Measurements from ENCODE around the gene NHLH2.

The NHLH2 gene

DNA sequence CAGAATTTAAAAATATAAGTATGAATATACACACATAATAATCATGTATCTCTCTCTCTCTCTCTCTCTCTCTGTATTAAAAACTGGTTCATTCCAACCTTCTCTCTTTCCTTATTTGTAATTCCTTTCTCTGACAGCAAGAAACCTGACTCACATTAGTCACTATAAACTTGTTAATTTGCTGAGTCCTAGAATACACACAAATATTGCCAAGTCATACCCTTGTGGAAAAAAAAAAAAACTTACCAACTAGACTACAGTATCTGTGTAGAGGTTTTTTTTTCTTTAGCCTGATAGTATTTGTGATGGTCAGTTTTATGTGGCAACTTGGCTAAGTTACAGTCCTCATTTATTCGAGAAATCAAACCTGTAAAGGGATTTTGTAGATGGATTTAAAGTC lies 26.3 kb upstream of the NHLH2 start:
- Histone ChIP-seq H3K79me2 (ENCODE audit: insufficient read depth, low read length) (no peaks in the 10 kb centered on the region), H3K9ac (ENCODE audit: low read depth, low read length) (no peak overlapping the region), H3K9me3 (ENCODE audit: insufficient read depth, low read length, severe bottlenecking) (no peaks in the 10 kb centered on the region), H3K27me3 (ENCODE audit: insufficient read depth, low read length, poor library complexity) (peaks cover 15% of the 10 kb centered on the region), H3K36me3 (ENCODE audit: insufficient read depth, low read length) (no peaks in the 10 kb centered on the region), H3K4me3 (ENCODE audit: low read depth in 1 of 2, low read length in 2 of 2) (no peak overlapping the region), H3K4me2 (ENCODE audit: insufficient read depth, low read length) (no peak overlapping the region), H2AFZ (ENCODE audit: low read depth, low read length) (no peak overlapping the region), H4K20me1 (ENCODE audit: insufficient read depth, low read length) (no peaks in the 10 kb centered on the region), H3K27ac (ENCODE audit: low read length) (no peak overlapping the region), H3K4me1 (ENCODE audit: insufficient read depth, low read length) (no peaks in the 10 kb centered on the region)
- ATAC-seq (ENCODE audit: insufficient read depth, low read depth) (no peak), DNase-seq (no peak)
- TF ChIP-seq EZH2 (IDR thresholded peaks at IDR 0.05; ENCODE audit: borderline replicate concordance, low read depth, low read length, severe bottlenecking): no peak
- TF ChIP-seq, protein P1, sequence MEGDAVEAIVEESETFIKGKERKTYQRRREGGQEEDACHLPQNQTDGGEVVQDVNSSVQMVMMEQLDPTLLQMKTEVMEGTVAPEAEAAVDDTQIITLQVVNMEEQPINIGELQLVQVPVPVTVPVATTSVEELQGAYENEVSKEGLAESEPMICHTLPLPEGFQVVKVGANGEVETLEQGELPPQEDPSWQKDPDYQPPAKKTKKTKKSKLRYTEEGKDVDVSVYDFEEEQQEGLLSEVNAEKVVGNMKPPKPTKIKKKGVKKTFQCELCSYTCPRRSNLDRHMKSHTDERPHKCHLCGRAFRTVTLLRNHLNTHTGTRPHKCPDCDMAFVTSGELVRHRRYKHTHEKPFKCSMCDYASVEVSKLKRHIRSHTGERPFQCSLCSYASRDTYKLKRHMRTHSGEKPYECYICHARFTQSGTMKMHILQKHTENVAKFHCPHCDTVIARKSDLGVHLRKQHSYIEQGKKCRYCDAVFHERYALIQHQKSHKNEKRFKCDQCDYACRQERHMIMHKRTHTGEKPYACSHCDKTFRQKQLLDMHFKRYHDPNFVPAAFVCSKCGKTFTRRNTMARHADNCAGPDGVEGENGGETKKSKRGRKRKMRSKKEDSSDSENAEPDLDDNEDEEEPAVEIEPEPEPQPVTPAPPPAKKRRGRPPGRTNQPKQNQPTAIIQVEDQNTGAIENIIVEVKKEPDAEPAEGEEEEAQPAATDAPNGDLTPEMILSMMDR (IDR thresholded peaks at IDR 0.05; ENCODE audit: borderline replicate concordance, extremely low read depth, low read length, poor library complexity, severe bottlenecking): no peak

DNA sequence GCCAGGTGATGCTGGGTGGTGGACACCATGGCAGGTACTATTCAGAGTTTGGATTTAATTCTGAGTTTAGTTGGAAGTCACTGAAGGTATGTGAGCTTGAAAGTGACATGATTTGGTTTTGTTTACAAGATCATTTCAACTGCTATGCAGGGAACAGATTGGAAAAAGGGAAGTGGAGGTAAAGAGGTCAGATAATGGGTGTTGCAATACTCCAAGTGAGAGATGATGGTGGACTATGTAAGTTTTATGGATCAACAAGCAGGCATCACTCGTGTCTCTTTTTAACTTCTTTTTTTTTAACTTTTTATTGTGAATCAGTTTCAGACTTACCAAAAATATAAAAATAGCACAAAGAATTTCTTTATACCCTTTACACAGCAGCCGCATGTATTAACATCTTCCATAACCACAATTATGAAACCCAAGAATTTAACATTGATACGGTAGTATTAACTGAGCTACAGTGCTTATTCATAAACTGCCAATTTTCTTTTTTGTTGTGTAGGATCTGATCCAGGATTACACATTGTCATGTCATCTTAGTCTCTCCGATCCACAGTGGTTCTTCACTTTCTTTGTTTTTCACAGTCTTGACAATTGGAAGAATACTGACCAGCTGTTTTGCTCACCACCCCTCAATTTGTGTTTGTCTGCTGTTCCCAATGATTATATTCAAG lies 24.9 kb upstream of the NHLH2 start:
- Histone ChIP-seq H3K4me2 (ENCODE audit: insufficient read depth, low read length) (no peak overlapping the region), H2AFZ (ENCODE audit: low read depth, low read length) (no peak overlapping the region), H3K4me1 (ENCODE audit: insufficient read depth, low read length) (no peaks in the 10 kb centered on the region), H3K9me3 (ENCODE audit: insufficient read depth, low read length, severe bottlenecking) (no peaks in the 10 kb centered on the region), H3K36me3 (ENCODE audit: insufficient read depth, low read length) (no peaks in the 10 kb centered on the region), H3K79me2 (ENCODE audit: insufficient read depth, low read length) (no peaks in the 10 kb centered on the region), H3K27me3 (ENCODE audit: insufficient read depth, low read length, poor library complexity) (peaks cover 21% of the 10 kb centered on the region), H3K27ac (ENCODE audit: low read length) (no peak overlapping the region), H3K9ac (ENCODE audit: low read depth, low read length) (no peak overlapping the region), H4K20me1 (ENCODE audit: insufficient read depth, low read length) (no peaks in the 10 kb centered on the region), H3K4me3 (ENCODE audit: low read depth in 1 of 2, low read length in 2 of 2) (no peak overlapping the region)
- TF ChIP-seq, protein P1 (IDR thresholded peaks at IDR 0.05; ENCODE audit: borderline replicate concordance, extremely low read depth, low read length, poor library complexity, severe bottlenecking): no peak
- no peak for TF ChIP-seq EZH2 (IDR thresholded peaks at IDR 0.05; ENCODE audit: borderline replicate concordance, low read depth, low read length, severe bottlenecking)
- ATAC-seq (ENCODE audit: insufficient read depth, low read depth): no peak
- DNase-seq: no peak

DNA sequence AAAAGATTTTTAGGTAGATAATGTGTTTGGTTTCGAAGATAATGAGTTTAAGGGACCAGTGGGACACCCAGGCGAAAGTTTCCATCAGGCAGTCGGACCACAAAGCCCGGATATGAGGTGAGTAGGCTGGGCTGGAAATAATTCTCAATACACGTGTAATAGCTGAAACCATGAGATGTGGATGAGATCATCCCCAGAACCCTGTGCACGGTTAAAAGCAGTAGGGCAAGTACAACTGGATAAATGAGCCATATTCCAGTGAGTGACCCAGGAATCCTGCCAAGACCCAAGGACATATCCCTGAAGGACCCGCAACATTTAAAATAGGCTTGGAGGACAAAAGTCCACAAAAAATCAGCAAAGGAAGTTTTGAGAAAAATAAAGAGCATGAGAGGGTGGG lies 21.5 kb upstream of the NHLH2 start:
- no peaks in the 10 kb centered on the region for H4K20me1 ChIP-seq (ENCODE audit: insufficient read depth, low read length)
- no peaks in the 10 kb centered on the region for H3K9me3 ChIP-seq (ENCODE audit: insufficient read depth, low read length, severe bottlenecking)
- DNase-seq: no peak
- no peak overlapping the region for H3K4me2 ChIP-seq (ENCODE audit: insufficient read depth, low read length)
- no peaks in the 10 kb centered on the region for H3K4me1 ChIP-seq (ENCODE audit: insufficient read depth, low read length)
- TF ChIP-seq, protein P1 (IDR thresholded peaks at IDR 0.05; ENCODE audit: borderline replicate concordance, extremely low read depth, low read length, poor library complexity, severe bottlenecking): no peak
- TF ChIP-seq EZH2 (IDR thresholded peaks at IDR 0.05; ENCODE audit: borderline replicate concordance, low read depth, low read length, severe bottlenecking): no peak
- peaks cover 22% of the 10 kb centered on the region for H3K27me3 ChIP-seq (ENCODE audit: insufficient read depth, low read length, poor library complexity)
- no peak overlapping the region for H3K4me3 ChIP-seq (ENCODE audit: low read depth in 1 of 2, low read length in 2 of 2)
- no peaks in the 10 kb centered on the region for H3K79me2 ChIP-seq (ENCODE audit: insufficient read depth, low read length)
- H3K27ac ChIP-seq (ENCODE audit: low read length): no peak overlapping the region
- no peaks in the 10 kb centered on the region for H3K36me3 ChIP-seq (ENCODE audit: insufficient read depth, low read length)
- no peak for ATAC-seq (ENCODE audit: insufficient read depth, low read depth)
- no peak overlapping the region for H3K9ac ChIP-seq (ENCODE audit: low read depth, low read length)
- H2AFZ ChIP-seq (ENCODE audit: low read depth, low read length): no peak overlapping the region
